Right ventricle myocardium inferior (tissue), 1 donor: ENCODE data around the gene SP1. TPM values are rescaled to one million over a fixed set of nuclear protein-coding genes. Genes with fewer than 3 reads are reported as not detected.
"Not testable (repeated sequence)": the region's sequence is repeated elsewhere in the genome, so short reads cannot be mapped to it uniquely, and the experiment has no call there.

Experiments used
- ATAC-seq: fragments of 200-7000 bp; cut with Tn5 transposase; one replicate; pipeline ENCODE4 v1.9.1; 2020; ENCODE audit warnings: mild to moderate bottlenecking, moderate library complexity
- DNase-seq: peaks from one replicate; pipeline ENCODE4 v3.0.0; 2021; ENCODE audit errors: missing footprints
- intact Hi-C: fragments of 100-400 bp; cut with DNase I; formaldehyde crosslinking; loops from one replicate; pipeline ENCODE4 v1.11.0; 2022
- total RNA-seq: library from RNA; stranded (reverse); fragmentation: NEBNext Ultra II Directional; extraction: Animal tissue kit (Norgen Biotek cat#: 25700); gene quantifications from one replicate; pipeline ENCODE4 v1.2.1, GENCODE V29; 2021
- donor health status: DM: no; HTN: yes; CAD: no; lungs with severe emphysema.

Gene SP1
- total RNA-seq, 1 donor from 2014 or later: 31.3 TPM

DNA sequence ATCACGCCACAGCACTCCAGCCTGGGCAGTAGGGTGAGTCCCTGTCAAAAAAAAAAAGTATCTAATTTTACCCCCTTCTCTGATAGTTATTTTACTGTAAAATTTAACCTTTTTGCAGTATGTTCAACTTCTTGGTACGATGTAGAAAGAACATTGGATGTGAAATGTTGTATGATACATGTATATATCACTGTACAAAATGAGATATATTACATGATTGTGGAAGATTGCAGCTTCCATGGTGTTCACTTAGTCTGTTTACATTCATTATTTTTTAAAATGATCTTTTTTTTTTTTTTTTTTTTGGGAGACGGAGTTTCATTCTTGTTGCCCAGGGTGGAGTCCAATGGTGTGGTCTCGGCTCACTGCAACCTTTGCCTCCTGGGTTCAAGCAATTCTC lies 9.0 kb downstream of the SP1 start:
- DNase-seq (no peak), ATAC-seq (no peak)
- intact Hi-C loops: no loop called here

GRCh38 chr12:53389702-53390101 lies 9.7 kb downstream of the SP1 start:
- intact Hi-C loops: no loop called here
- ATAC-seq (no peak), DNase-seq (no peak)

DNA sequence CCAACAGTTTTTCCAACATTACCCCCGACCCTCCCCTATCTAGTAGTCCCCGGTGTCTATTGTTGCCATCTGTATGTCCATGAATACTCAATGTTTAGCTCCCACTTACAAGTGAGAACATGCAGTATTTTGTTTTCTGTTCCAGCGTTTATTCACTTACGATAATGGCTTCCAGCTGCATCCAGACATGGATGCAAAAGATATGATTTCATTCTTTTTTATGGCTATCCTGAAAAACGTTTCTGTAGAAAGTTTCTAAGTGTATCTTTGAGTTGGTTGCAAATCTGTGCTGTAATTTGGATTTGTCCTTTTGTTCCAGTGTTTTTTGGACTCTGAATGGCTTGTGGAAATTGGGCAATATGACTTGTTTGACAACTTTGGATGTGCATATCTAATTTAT lies 11.7 kb downstream of the SP1 start:
- ATAC-seq (no peak), DNase-seq (no peak)
- intact Hi-C loops: no loop called here

DNA sequence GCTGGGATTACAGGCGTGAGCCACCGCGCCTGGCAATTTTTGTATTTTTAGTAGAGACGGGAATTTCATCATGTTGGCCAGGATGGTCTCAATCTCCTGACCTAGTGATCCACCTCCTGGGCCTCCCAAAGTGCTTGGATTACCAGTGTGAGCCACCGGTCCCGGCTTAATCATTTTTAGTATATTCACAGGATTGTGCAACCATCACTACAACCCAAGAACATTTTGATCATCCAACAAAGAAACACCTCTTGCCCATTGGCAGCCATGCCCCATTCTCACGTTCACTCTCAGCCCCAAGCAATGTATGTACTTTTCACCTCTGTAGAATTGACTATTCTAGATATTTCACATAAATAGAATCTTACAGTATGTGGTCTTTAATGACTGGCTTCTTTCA lies 19.9 kb downstream of the SP1 start:
- DNase-seq: no peak
- ATAC-seq: no peak
- intact Hi-C loops: no loop called here

GRCh38 chr12:53402351-53402750 lies 22.4 kb downstream of the SP1 start:
- DNase-seq: peak; percentile 52
- ATAC-seq, intact Hi-C loops: not testable (repeated sequence)

DNA sequence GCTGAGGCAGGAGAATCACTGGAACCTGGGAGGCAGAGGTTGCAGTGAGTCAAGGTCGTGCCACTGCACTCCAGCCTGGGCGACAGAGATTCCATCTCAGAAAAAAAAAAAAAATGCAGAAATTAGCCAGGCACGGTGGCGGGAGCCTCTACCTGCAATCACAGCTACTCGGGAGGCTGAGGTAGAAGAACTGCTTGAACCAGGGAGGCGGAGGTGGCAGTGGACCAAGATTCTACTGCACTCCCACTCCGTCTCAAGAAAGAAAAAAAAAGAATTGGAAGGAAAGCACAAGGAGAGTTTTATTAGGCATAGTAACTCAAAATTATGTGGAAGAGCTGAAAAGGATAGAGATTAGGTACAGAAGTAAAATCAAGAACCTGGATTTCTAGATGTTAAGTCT lies 22.9 kb downstream of the SP1 start:
- ATAC-seq (no peak), DNase-seq (peak; percentile 42)
- intact Hi-C loops: no loop called here

DNA sequence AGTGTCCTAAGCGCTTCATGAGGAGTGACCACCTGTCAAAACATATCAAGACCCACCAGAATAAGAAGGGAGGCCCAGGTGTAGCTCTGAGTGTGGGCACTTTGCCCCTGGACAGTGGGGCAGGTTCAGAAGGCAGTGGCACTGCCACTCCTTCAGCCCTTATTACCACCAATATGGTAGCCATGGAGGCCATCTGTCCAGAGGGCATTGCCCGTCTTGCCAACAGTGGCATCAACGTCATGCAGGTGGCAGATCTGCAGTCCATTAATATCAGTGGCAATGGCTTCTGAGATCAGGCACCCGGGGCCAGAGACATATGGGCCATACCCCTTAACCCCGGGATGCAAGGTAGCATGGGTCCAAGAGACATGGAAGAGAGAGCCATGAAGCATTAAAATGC lies 31.0 kb downstream of the SP1 start:
- ATAC-seq (no peak), DNase-seq (peak; percentile 35)
- intact Hi-C loops: no loop called here

GRCh38 chr12:53413485-53414204 lies 33.7 kb downstream of the SP1 start:
- no peak for DNase-seq
- intact Hi-C loops: no loop called here
- no peak for ATAC-seq

DNA sequence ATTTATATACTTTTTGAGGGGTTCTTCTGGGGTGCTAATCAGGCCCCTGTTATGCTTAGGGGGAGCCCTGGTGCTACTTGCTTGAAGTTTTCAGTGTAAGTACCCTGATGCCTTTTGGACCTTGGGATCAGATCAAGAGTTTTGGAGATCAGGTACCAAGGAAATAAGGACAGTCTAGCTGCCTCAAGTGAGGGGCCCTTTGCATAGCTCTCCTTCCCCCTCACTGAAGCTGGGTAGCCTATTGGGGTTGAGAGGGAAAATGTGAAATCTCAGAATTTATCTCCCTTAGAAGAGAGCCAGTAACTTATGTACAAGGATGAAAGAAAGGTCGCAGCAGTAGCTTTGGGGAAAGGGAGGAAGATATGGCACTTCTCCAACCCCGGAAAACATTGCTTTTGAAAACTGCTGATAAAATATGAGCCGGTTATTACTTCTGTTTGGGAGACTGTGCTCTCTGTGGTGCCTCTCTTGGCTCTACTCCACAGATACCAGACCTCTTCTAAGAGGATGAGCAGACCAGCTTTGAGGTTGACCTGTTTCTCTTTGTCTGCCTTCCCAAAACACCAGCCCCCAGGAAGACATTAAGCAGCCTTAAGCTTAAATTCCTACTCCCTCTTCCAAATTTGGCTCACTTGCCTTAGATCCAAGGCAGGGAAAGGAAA lies 34.9 kb downstream of the SP1 start:
- intact Hi-C loops: no loop called here
- no peak for ATAC-seq
- DNase-seq: no peak

DNA sequence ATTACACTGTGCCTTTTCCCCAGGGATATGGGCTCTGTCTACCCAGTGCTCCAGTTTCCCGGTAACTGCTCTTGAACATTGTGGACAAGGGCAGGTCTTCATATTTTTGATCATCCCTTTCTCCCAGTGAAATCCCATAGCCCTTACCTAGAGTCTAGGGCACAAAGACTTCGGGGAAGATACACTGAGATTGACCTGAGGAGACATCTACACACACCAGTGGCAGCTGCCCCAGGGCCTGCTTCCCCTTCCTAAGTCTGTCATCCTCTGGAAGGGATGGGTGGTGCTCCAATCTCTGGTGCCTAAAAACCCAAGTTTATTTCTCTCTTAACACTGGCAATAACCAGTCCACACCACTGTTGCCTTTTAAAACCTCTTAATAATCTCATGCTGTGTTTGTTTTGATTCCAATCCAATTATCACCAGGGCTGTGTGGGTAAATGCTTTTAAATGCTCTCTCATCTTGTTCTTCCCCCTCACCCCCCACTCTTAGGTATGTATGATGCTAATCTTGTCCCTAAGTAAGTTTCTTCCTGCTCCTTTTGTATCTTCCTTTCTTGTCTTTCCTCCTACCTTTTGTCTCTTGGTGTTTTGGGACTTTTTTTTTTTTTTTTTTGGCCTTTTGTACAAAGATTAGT lies 35.9 kb downstream of the SP1 start:
- peak; percentile 38 for ATAC-seq
- DNase-seq, intact Hi-C loops: not testable (repeated sequence)

- not testable (repeated sequence) for DNase-seq
These were observed 37.4 kb downstream of the SP1 start for GRCh38 chr12:53417291-53417816.

DNA sequence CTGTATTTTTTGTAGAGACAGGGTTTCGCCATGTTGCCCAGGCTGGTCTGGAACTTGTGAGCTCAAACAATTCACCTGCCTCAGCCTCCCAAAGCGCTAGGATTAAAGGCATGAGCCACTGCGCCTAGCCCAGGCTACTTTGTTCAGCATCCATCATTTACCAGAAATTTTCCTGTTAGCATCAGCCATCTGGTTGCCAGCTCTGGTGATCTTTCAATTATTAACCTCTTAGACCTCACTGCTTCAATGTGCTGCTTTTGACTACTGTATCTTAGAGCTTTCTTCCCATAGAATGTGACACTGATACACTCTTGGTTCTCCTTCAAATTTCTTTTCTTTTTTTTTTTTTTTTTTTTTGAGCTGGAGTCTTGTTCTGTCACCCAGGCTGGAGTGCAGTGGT lies 38.2 kb downstream of the SP1 start:
- ATAC-seq (no peak), DNase-seq (no peak)
- intact Hi-C loops: no loop called here

More at GRCh38 chr12:53417291-53417816, 37.4 kb downstream of the SP1 start:
- intact Hi-C loops, ATAC-seq: not testable (repeated sequence)

DNA sequence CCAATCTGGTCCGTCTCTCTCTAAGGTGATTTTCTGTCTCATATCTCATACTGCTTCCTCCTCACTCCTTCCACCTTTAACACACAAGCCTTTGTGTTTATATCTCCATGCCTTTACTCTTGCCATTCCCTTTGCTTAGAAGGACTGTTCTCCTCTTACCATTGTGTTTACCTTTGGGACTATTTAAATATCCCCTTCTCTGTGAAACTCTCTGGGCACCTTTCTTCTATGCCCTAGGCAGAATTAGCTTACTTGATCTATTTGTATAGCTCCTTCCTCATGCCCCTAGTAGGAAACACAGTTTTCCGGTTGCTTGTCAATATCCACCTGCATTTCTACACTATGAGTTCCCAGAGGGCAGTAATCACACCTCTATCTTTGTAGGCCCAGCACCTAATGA lies 39.8 kb downstream of the SP1 start:
- no peak for ATAC-seq
- DNase-seq: no peak
- intact Hi-C loops: no loop called here

DNA sequence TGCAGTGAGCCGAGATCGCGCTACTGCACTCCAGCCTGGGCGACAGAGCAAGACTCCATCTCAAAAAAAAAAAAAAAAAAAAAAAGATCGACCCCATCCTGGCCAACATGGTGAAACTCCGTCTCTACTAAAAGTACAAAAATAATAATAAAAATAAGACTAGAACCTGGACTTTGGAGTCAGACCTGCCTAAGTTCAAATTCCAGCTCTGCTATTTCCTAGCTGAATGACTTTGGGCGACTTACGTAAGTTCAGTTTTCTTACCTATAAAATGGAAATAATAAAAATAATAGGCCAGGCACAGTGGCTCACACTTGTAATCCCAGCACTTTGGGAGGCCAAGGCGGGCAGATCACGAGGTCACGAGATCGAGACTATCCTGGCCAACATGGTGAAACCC lies 42.3 kb downstream of the SP1 start:
- intact Hi-C loops, ATAC-seq, DNase-seq: not testable (repeated sequence)

DNA sequence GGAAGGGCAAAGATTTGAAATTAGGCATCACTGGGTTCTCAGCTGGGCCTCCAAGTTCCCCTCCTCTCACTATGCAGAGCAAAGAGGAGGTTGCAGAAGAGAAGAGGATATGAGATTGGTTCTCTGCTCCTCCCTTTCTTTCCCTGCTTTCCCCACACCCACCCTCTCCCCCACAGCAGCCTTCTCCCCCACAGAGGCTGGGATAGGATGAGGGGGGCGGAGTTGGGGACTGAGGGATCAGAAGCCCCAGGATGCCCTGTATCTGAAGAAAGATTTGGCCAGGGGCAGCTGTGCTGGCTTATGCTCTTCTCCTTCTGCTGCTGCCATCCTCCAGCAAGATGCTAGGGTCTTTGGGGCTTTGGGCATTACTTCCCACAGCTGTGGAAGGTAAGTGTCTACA lies 43.6 kb downstream of the SP1 start, which contains the start of gene AMHR2:
Gene AMHR2, plus strand, starts transcription at position 259 of the 400 bp plus-strand sequence. Its CDS starts 80 bp downstream, at position 339.
- DNase-seq (no peak), ATAC-seq (no peak)
- intact Hi-C loops: no loop called here

GRCh38 chr12:53424626-53425514 lies 44.9 kb downstream of the SP1 start:
- DNase-seq (no peak), ATAC-seq (no peak)
- intact Hi-C loops: no loop called here

GRCh38 chr12:53425515-53426150 lies 45.7 kb downstream of the SP1 start:
- intact Hi-C loops: no loop called here
- ATAC-seq (no peak), DNase-seq (no peak)

- intact Hi-C loops: no loop called here
- DNase-seq (no peak), ATAC-seq (no peak)
These were observed 48.1 kb downstream of the SP1 start for GRCh38 chr12:53427905-53428594.
